ENCODE results near the gene SEMA4G. TPM values are rescaled to one million over a fixed set of nuclear protein-coding genes. Genes with fewer than 3 reads are reported as not detected.

Gene SEMA4G
- total and polyA plus RNA-seq, 7 experiments from 2014 or later = 0.24 to 1.7 (median 0.88) TPM

- ATAC-seq = no peak
- Mint-ChIP-seq H3K27ac (no peak overlapping the region), H3K4me1 (peaks cover 12 to 26% (median 17%) of the 10 kb centered on the region in 7 donors), H3K27me3 (no peaks in the 10 kb centered on the region), H3K9me3 (no peaks in the 10 kb centered on the region), H3K4me3 (peak overlapping the region in 1 of 10 donors; percentile 81), H3K36me3 (peaks cover 0 to 6% (median 0%) of the 10 kb centered on the region in 5 donors)
- no peak for DNase-seq
- H3K4me1 ChIP-seq (ENCODE audit: control insufficient read depth in 2 of 2, insufficient read depth in 2 of 2, low read length in 2 of 2) = peaks cover 14 to 16% of the 10 kb centered on the region in 2 donors
- H3K27me3 ChIP-seq (ENCODE audit: control insufficient read depth in 2 of 2, insufficient read depth in 2 of 2, low read length in 2 of 2) = no peaks in the 10 kb centered on the region
- H3K36me3 ChIP-seq (ENCODE audit: control insufficient read depth in 2 of 3, insufficient read depth in 3 of 3, low read length in 3 of 3) = peaks cover 0 to 33% (median 0%) of the 10 kb centered on the region in 3 experiments
- no peak overlapping the region for H3K27ac ChIP-seq (ENCODE audit: low read depth, low read length)
- CTCF ChIA-PET = interaction anchor here (7.9 kb wide), 1 partner anchor 14 kb away, joined by 56 read pairs; no protein-coding TSS in a partner anchor
- H3K4me3 ChIP-seq (ENCODE audit: low read length) = no peak overlapping the region
- no peaks in the 10 kb centered on the region for H3K9me3 ChIP-seq (ENCODE audit: control insufficient read depth in 2 of 3, low read length in 3 of 3)
- intact Hi-C loops (cut with micrococcal nuclease) = no loop called here
- POLR2A ChIA-PET = interaction anchor here (0.6 kb wide), 1 partner anchor 12 kb away, joined by 4 read pairs; no protein-coding TSS in a partner anchor
Observed at GRCh38 chr10:101001659-101002035, 32.3 kb downstream of the SEMA4G start.

DNA sequence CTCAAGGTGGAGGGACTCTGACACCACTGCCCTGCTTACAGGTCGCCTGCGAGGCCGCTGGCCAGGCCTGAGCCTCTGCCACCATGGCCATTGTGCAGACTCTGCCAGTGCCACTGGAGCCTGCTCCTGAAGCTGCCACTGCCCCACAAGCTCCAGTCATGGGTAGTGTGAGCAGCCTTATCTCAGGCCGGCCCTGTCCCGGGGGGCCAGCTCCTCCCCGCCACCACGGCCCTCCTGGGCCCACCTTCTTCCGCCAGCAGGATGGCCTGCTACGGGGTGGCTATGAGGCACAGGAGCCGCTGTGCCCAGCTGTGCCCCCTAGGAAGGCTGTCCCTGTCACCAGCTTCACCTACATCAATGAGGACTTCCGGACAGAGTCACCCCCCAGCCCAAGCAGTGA is 33.2 kb downstream of the SEMA4G start:
- ChIA-PET CTCF (interaction anchor here (7.9 kb wide), 1 partner anchor 13 kb away, joined by 56 read pairs; no protein-coding TSS in a partner anchor), POLR2A (interaction anchor here (1.3 kb wide), 1 partner anchor 28 kb away, joined by 5 read pairs; the partner anchor contains the start of genes PDZD7 and SFXN3)
- no peak for DNase-seq
- Histone ChIP-seq H3K27ac (ENCODE audit: low read depth, low read length) (no peak overlapping the region), H3K4me3 (ENCODE audit: low read length) (no peak overlapping the region), H3K27me3 (ENCODE audit: control insufficient read depth in 2 of 2, insufficient read depth in 2 of 2, low read length in 2 of 2) (no peaks in the 10 kb centered on the region), H3K36me3 (ENCODE audit: control insufficient read depth in 2 of 3, insufficient read depth in 3 of 3, low read length in 3 of 3) (peaks cover 0 to 40% (median 0%) of the 10 kb centered on the region in 3 experiments), H3K9me3 (ENCODE audit: control insufficient read depth in 2 of 3, low read length in 3 of 3) (no peaks in the 10 kb centered on the region), H3K4me1 (ENCODE audit: control insufficient read depth in 2 of 2, insufficient read depth in 2 of 2, low read length in 2 of 2) (peaks cover 13 to 15% of the 10 kb centered on the region in 2 donors)
- peaks cover 12 to 26% (median 16%) of the 10 kb centered on the region in 7 donors for H3K4me1 Mint-ChIP-seq
- ATAC-seq = no peak
- H3K9me3 Mint-ChIP-seq = no peaks in the 10 kb centered on the region
- intact Hi-C loops (cut with micrococcal nuclease) = no loop called here
- H3K27me3 Mint-ChIP-seq = no peaks in the 10 kb centered on the region
- H3K4me3 Mint-ChIP-seq = no peak overlapping the region
- H3K27ac Mint-ChIP-seq = no peak overlapping the region
- H3K36me3 Mint-ChIP-seq = peaks cover 0 to 6% (median 0%) of the 10 kb centered on the region in 5 donors

DNA sequence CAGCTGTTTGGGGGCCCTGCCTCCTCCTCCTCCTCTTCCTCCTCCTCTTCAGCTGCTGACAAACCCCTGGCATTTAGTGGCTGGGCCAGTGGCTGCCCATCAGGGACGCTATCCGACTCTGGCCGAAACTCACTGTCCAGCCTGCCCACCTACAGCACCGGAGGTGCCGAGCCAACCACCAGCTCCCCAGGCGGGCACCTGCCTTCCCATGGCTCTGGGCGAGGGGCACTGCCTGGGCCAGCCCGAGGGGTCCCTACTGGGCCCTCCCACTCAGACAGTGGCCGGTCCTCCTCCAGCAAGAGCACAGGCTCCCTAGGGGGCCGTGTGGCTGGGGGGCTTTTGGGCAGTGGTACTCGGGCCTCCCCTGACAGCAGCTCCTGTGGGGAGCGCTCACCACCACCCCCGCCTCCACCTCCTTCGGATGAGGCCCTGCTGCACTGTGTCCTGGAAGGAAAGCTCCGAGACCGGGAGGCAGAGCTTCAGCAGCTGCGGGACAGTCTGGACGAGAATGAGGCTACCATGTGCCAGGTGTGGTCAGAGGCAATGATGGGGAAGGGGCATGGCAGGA is 34.4 kb downstream of the SEMA4G start:
- Histone ChIP-seq H3K9me3 (ENCODE audit: control insufficient read depth in 2 of 3, low read length in 3 of 3) (no peaks in the 10 kb centered on the region), H3K27me3 (ENCODE audit: control insufficient read depth in 2 of 2, insufficient read depth in 2 of 2, low read length in 2 of 2) (no peaks in the 10 kb centered on the region), H3K4me3 (ENCODE audit: low read length) (no peak overlapping the region), H3K27ac (ENCODE audit: low read depth, low read length) (no peak overlapping the region), H3K36me3 (ENCODE audit: control insufficient read depth in 2 of 3, insufficient read depth in 3 of 3, low read length in 3 of 3) (peaks cover 0 to 40% (median 0%) of the 10 kb centered on the region in 3 experiments), H3K4me1 (ENCODE audit: control insufficient read depth in 2 of 2, insufficient read depth in 2 of 2, low read length in 2 of 2) (peaks cover 7% of the 10 kb centered on the region in 2 donors)
- ChIA-PET CTCF (interaction anchor here (7.9 kb wide), 1 partner anchor 12 kb away, joined by 56 read pairs; no protein-coding TSS in a partner anchor), POLR2A (interaction anchor here (1.0 to 1.3 kb wide), 2 partner anchors 27 to 29 kb away, joined by 3 to 5 read pairs; partner anchors contain the start of genes PDZD7 and SFXN3)
- Mint-ChIP-seq H3K4me3 (no peak overlapping the region), H3K9me3 (no peaks in the 10 kb centered on the region), H3K4me1 (peaks cover 7 to 17% (median 8%) of the 10 kb centered on the region in 7 donors), H3K36me3 (peaks cover 0 to 4% (median 0%) of the 10 kb centered on the region in 5 donors), H3K27ac (no peak overlapping the region), H3K27me3 (no peaks in the 10 kb centered on the region)
- intact Hi-C loops (cut with micrococcal nuclease) = no loop called here
- DNase-seq (no peak), ATAC-seq (no peak)

DNA sequence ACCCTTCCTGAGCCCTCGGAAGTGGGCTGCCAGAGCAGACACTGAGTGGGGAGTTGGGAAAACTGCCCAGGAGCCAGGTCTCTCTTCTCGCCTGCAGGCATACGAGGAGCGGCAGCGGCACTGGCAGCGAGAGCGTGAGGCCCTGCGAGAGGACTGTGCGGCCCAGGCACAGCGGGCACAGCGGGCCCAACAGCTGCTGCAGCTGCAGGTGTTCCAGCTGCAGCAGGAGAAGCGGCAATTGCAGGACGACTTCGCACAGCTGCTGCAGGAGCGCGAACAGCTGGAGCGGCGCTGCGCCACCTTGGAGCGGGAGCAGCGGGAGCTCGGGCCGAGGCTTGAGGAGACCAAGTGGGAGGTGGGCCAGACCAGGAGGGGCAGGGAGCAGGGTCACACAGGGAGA is 36.1 kb downstream of the SEMA4G start:
- H3K4me1 ChIP-seq (ENCODE audit: control insufficient read depth in 2 of 2, insufficient read depth in 2 of 2, low read length in 2 of 2) = peaks cover 0 to 1% of the 10 kb centered on the region in 2 donors
- no peaks in the 10 kb centered on the region for H3K9me3 ChIP-seq (ENCODE audit: control insufficient read depth in 2 of 3, low read length in 3 of 3)
- peaks cover 4 to 10% (median 6%) of the 10 kb centered on the region in 7 donors for H3K4me1 Mint-ChIP-seq
- no peak overlapping the region for H3K4me3 Mint-ChIP-seq
- H3K27ac ChIP-seq (ENCODE audit: low read depth, low read length) = no peak overlapping the region
- ATAC-seq = no peak
- no peaks in the 10 kb centered on the region for H3K9me3 Mint-ChIP-seq
- no peaks in the 10 kb centered on the region for H3K27me3 ChIP-seq (ENCODE audit: control insufficient read depth in 2 of 2, insufficient read depth in 2 of 2, low read length in 2 of 2)
- H3K27ac Mint-ChIP-seq = no peak overlapping the region
- no peak overlapping the region for H3K4me3 ChIP-seq (ENCODE audit: low read length)
- ChIA-PET CTCF (interaction anchor here (1.1 kb wide), 1 partner anchor 9 kb away, joined by 6 read pairs; no protein-coding TSS in a partner anchor), POLR2A (no interaction called here)
- H3K36me3 Mint-ChIP-seq = peaks cover 0 to 4% (median 0%) of the 10 kb centered on the region in 5 donors
- no peak for DNase-seq
- H3K27me3 Mint-ChIP-seq = no peaks in the 10 kb centered on the region
- peaks cover 0 to 37% (median 0%) of the 10 kb centered on the region in 3 experiments for H3K36me3 ChIP-seq (ENCODE audit: control insufficient read depth in 2 of 3, insufficient read depth in 3 of 3, low read length in 3 of 3)
- intact Hi-C loops (cut with micrococcal nuclease) = no loop called here

- intact Hi-C loops (cut with micrococcal nuclease) = no loop called here
- Mint-ChIP-seq H3K27ac (peak overlapping the region in 2 of 9 donors; percentile 25 to 53), H3K27me3 (no peaks in the 10 kb centered on the region), H3K36me3 (peaks cover 0 to 4% (median 0%) of the 10 kb centered on the region in 5 donors), H3K4me3 (no peak overlapping the region), H3K4me1 (peaks cover 2 to 4% (median 3%) of the 10 kb centered on the region in 7 donors), H3K9me3 (no peaks in the 10 kb centered on the region)
- no peak for DNase-seq
- ChIA-PET CTCF (interaction anchor here (1.1 to 1.8 kb wide), 2 partner anchors 8 to 9 kb away, joined by 3 to 8 read pairs; no protein-coding TSS in a partner anchor), POLR2A (interaction anchor here (1.5 kb wide), 1 partner anchor 8 kb away, joined by 6 read pairs; no protein-coding TSS in a partner anchor)
- ATAC-seq = no peak
- Histone ChIP-seq H3K9me3 (ENCODE audit: control insufficient read depth in 2 of 3, low read length in 3 of 3) (no peaks in the 10 kb centered on the region), H3K36me3 (ENCODE audit: control insufficient read depth in 2 of 3, insufficient read depth in 3 of 3, low read length in 3 of 3) (peaks cover 0 to 37% (median 0%) of the 10 kb centered on the region in 3 experiments), H3K4me1 (ENCODE audit: control insufficient read depth in 2 of 2, insufficient read depth in 2 of 2, low read length in 2 of 2) (no peaks in the 10 kb centered on the region), H3K27me3 (ENCODE audit: control insufficient read depth in 2 of 2, insufficient read depth in 2 of 2, low read length in 2 of 2) (no peaks in the 10 kb centered on the region), H3K4me3 (ENCODE audit: low read length) (no peak overlapping the region), H3K27ac (ENCODE audit: low read depth, low read length) (no peak overlapping the region)
Observed at GRCh38 chr10:101005869-101006567, 36.7 kb downstream of the SEMA4G start.

DNA sequence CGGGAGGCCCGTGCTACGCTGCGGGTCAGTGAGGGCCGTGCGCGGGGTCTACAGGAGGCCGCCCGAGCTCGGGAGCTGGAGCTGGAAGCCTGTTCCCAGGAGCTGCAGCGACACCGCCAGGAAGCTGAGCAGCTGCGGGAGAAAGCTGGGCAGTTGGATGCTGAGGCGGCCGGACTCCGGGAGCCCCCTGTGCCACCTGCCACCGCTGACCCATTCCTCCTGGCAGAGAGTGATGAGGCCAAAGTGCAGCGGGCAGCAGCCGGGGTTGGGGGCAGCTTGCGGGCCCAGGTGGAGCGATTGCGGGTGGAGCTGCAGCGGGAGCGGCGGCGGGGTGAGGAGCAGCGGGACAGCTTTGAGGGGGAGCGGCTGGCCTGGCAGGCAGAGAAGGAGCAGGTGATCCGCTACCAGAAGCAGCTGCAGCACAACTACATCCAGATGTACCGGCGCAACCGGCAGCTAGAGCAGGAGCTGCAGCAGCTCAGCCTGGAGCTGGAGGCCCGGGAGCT is 37.3 kb downstream of the SEMA4G start:
- no peaks in the 10 kb centered on the region for H3K9me3 ChIP-seq (ENCODE audit: control insufficient read depth in 2 of 3, low read length in 3 of 3)
- H3K9me3 Mint-ChIP-seq = no peaks in the 10 kb centered on the region
- POLR2A ChIA-PET = interaction anchor here (1.5 kb wide), 1 partner anchor 9 kb away, joined by 6 read pairs; no protein-coding TSS in a partner anchor
- no peaks in the 10 kb centered on the region for H3K27me3 Mint-ChIP-seq
- no peak overlapping the region for H3K4me3 Mint-ChIP-seq
- H3K36me3 Mint-ChIP-seq = peaks cover 0 to 4% (median 0%) of the 10 kb centered on the region in 5 donors
- no peak overlapping the region for H3K27ac ChIP-seq (ENCODE audit: low read depth, low read length)
- H3K4me1 ChIP-seq (ENCODE audit: control insufficient read depth in 2 of 2, insufficient read depth in 2 of 2, low read length in 2 of 2) = no peaks in the 10 kb centered on the region
- no peak overlapping the region for H3K4me3 ChIP-seq (ENCODE audit: low read length)
- intact Hi-C loops (cut with micrococcal nuclease) = no loop called here
- peaks cover 0 to 37% (median 0%) of the 10 kb centered on the region in 3 experiments for H3K36me3 ChIP-seq (ENCODE audit: control insufficient read depth in 2 of 3, insufficient read depth in 3 of 3, low read length in 3 of 3)
- H3K27me3 ChIP-seq (ENCODE audit: control insufficient read depth in 2 of 2, insufficient read depth in 2 of 2, low read length in 2 of 2) = no peaks in the 10 kb centered on the region
- CTCF ChIA-PET = interaction anchor here (1.1 to 1.8 kb wide), 2 partner anchors 9 to 10 kb away, joined by 3 to 8 read pairs; no protein-coding TSS in a partner anchor
- H3K27ac Mint-ChIP-seq = no peak overlapping the region
- no peaks in the 10 kb centered on the region for H3K4me1 Mint-ChIP-seq
- ATAC-seq (no peak), DNase-seq (no peak)

Data from naive thymus-derived CD4-positive, alpha-beta T cell (primary cell).